GM23248 (cell line): ENCODE results near the gene NCBP1.

Experiments used
- EZH2 ChIP-seq: fragments of 200-600 bp; sonication (generic); IDR thresholded peaks from 2 replicates; pipeline ENCODE4 v1.6.1; 2018; ENCODE audit warnings: antibody characterized with exemption, mild to moderate bottlenecking; ENCODE audit not compliant: insufficient read depth, poor library complexity, severe bottlenecking
- EZH2phosphoT487 ChIP-seq: fragments of 200-600 bp; sonication (generic); IDR thresholded peaks from 2 replicates; pipeline ENCODE4 v1.6.1; 2018; ENCODE audit warnings: antibody characterized with exemption, moderate library complexity, mild to moderate bottlenecking, low read depth; ENCODE audit not compliant: insufficient read depth

DNA sequence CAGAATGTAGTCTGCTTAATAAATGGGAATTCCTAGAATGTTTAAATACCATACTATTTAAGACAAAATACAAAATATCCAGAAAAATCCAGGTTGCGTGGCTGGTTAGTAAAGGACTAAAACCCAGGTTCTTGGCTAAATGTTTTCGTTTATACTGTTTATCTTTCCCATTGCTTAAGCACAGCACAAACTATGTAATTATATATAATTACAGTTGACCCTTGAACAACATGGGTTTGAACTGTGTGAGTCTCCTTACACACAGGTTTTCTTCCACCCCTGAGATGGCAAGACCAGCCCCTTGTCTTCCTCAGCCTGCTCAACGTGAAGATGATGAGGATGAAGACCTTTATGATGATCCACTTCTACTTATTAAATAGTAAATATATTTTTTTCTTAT lies 38.8 kb downstream of the NCBP1 start:
- TF ChIP-seq EZH2phosphoT487 (no peak), EZH2 (no peak)
